ENCODE measurements around the gene ADCYAP1R1. TPM values are rescaled to one million over a fixed set of nuclear protein-coding genes. Genes with fewer than 3 reads are reported as not detected.

Gene ADCYAP1R1
- total and polyA plus RNA-seq, 2 of the 8 experiments (the other 6 are each of a cell fraction or from before 2014, with no cell fraction given) = 14.4 to 14.6 TPM

DNA sequence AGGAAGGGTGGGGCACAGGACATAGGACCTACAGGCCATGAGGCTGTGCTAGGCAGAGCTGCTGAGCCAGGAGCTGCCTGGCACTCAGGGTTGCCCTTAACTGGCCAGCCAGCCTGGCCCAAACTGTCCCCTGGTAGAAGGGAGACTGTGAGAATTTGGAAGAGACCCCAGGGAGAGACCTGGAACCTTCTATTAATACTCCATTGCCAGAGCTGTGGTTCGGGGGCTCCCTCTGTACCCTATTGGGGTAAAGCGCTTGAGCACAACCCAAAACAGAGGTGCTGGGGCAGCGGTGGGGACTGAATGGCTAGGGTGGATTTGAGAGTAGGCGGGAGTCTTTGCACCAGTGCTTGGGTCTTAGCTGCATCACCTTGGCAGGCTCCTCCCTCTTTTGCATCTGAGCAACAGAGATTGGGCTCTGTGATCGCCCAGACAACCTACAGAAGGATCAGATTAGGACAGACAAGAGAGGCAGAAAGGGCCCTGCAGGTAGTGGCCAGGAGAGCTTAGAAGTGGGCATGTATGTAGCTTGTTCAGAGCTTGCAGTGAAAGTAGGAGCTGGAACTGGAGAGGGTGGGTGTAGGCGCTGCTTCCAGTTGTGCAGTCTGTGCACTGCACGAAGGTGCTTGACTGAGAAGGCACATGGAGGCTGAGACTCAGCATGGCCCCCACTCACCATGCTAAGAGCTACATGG is 53.3 kb downstream of the ADCYAP1R1 start:
- no peak overlapping the region for H3K23ac ChIP-seq (ENCODE audit: insufficient read length)
- FAIRE-seq = no peak
- TF ChIP-seq BRCA1 (IDR thresholded peaks at IDR 0.05; ENCODE audit: low read depth, low read length) (no peak), FOSL1 (IDR thresholded peaks at IDR 0.05; ENCODE audit: insufficient read depth, low read depth, low read length) (no peak), SUZ12 (IDR thresholded peaks at IDR 0.05; ENCODE audit: low read length) (no peak), POLR2AphosphoS5 (IDR thresholded peaks at IDR 0.05; ENCODE audit: low read depth, low read length) (no peak), EGR1 (IDR thresholded peaks at IDR 0.05; ENCODE audit: borderline replicate concordance, low read depth, low read length) (no peak)

More for the DNA sequence above, 53.3 kb downstream of the ADCYAP1R1 start:
- H3K79me1 ChIP-seq (ENCODE audit: low read depth, low read length) = no peaks in the 10 kb centered on the region
- H3K4me2 ChIP-seq (ENCODE audit: insufficient read depth in 1 of 2, low read depth in 2 of 2, low read length in 2 of 2) = no peak overlapping the region
- no peak overlapping the region for H2BK120ac ChIP-seq (replicated peaks; ENCODE audit: low read depth, low read length)
- H3K4me3 ChIP-seq (ENCODE audit: extremely low read depth in 1 of 4, insufficient read depth in 2 of 4, low read depth in 3 of 4, low read length in 4 of 4) = no peak overlapping the region
- no peaks in the 10 kb centered on the region; a peak in 1 of 7 replicates for H3K4me1 ChIP-seq (replicated peaks in 1 of 4; ENCODE audit: control insufficient read depth in 3 of 4, insufficient read depth in 4 of 4, low read length in 3 of 4)
- H2BK15ac ChIP-seq (ENCODE audit: low read length) = no peak overlapping the region
- ChIA-PET CTCF (ENCODE audit: partially characterized antibody) (interaction anchor here (0.8 to 19.4 kb wide), 13 partner anchors 9 to 360 kb away, joined by 3 to 162 read pairs (median 5); partner anchors contain the start of gene ADCYAP1R1), POLR2A (ENCODE audit: partially characterized antibody) (interaction anchor here (0.8 to 1.6 kb wide), 3 partner anchors 9 to 46 kb away, joined by 3 to 4 read pairs (median 3); no protein-coding TSS in a partner anchor)
- H3K27me3 ChIP-seq (replicated peaks in 1 of 4; ENCODE audit: control insufficient read depth in 3 of 4, extremely low read depth in 1 of 4, insufficient read depth in 3 of 4, low read length in 3 of 4) = no peaks in the 10 kb centered on the region; a peak in 1 of 7 replicates
- H2BK20ac ChIP-seq (ENCODE audit: low read length) = no peak overlapping the region
- H4K8ac ChIP-seq (ENCODE audit: extremely low read depth, insufficient read depth, low read length) = no peak overlapping the region
- H4K91ac ChIP-seq (replicated peaks; ENCODE audit: insufficient read length, low read length) = no peak overlapping the region
- no peak overlapping the region for H3K14ac ChIP-seq (ENCODE audit: insufficient read length)
- H4K20me1 ChIP-seq (replicated peaks in 1 of 2; ENCODE audit: control insufficient read depth in 1 of 2, insufficient read depth in 2 of 2, low read length in 2 of 2) = peaks cover 0 to 2% of the 10 kb centered on the region in 2 experiments
- H2BK12ac ChIP-seq (ENCODE audit: low read depth, low read length) = no peak overlapping the region
- H3K27ac ChIP-seq (ENCODE audit: low read depth, low read length) = no peak overlapping the region
- H4K5ac ChIP-seq (ENCODE audit: insufficient read length, low read depth, low read length) = no peak overlapping the region
- no peaks in the 10 kb centered on the region for H3K36me3 ChIP-seq (ENCODE audit: control insufficient read depth in 2 of 4, insufficient read depth in 4 of 4, low read length in 3 of 4)
- no peak for DNase-seq (ENCODE audit: low read depth in 1 of 2, low spot score in 2 of 2)
- no peak overlapping the region for H3K9ac ChIP-seq (replicated peaks in 1 of 4; ENCODE audit: extremely low read depth in 1 of 4, low read depth in 3 of 4, low read length in 3 of 4)
- no peak overlapping the region for H3K18ac ChIP-seq (ENCODE audit: extremely low read depth, low read length)
- no peaks in the 10 kb centered on the region for H3K23me2 ChIP-seq (ENCODE audit: low read depth, low read length)
- no peak overlapping the region for H2AFZ ChIP-seq (ENCODE audit: low read length)
- no peak overlapping the region for H2AK5ac ChIP-seq (ENCODE audit: low read depth, low read length)
- H3K56ac ChIP-seq (replicated peaks; ENCODE audit: insufficient read length, low read depth, low read length) = no peak overlapping the region
- H2BK5ac ChIP-seq (ENCODE audit: low read depth, low read length) = no peak overlapping the region
- WGBS, 2 experiments (ENCODE audit: extremely low coverage in 1 of 2, insufficient coverage in 1 of 2, insufficient read length in 1 of 2, insufficient replicate concordance in 2 of 2, low coverage in 1 of 2, low lambda C conversion rate in 2 of 2, missing lambda C conversion rate in 1 of 2) = 82% methylated on average over 7 of the region's 7 CpGs; no CpG with 5 or more reads in 1 of the 2 experiments
- H3K4ac ChIP-seq (replicated peaks; ENCODE audit: insufficient read length, low read depth, low read length) = no peak overlapping the region
- no peaks in the 10 kb centered on the region for H3K79me2 ChIP-seq (ENCODE audit: control insufficient read depth in 1 of 2, insufficient read depth in 2 of 2, low read length in 2 of 2)
- H3K9me3 ChIP-seq (ENCODE audit: insufficient read depth in 2 of 2, low read depth in 1 of 2, low read length in 1 of 2) = no peaks in the 10 kb centered on the region
